Amniotic epithelial cell (primary cell): Measurements from ENCODE around the gene PIK3C2G.

Source experiments
- DNase-seq: peaks from one replicate; pipeline ENCODE4 v3.0.0-alpha.2; 2010; ENCODE audit warnings: low read depth

The PIK3C2G gene

GRCh38 chr12:18280728-18281127, 19.4 kb downstream of the PIK3C2G start:
- no peak for DNase-seq

GRCh38 chr12:18281941-18282340, 20.6 kb downstream of the PIK3C2G start:
- no peak for DNase-seq

- no peak for DNase-seq
Observed at GRCh38 chr12:18283831-18284230, 22.5 kb downstream of the PIK3C2G start.

DNA sequence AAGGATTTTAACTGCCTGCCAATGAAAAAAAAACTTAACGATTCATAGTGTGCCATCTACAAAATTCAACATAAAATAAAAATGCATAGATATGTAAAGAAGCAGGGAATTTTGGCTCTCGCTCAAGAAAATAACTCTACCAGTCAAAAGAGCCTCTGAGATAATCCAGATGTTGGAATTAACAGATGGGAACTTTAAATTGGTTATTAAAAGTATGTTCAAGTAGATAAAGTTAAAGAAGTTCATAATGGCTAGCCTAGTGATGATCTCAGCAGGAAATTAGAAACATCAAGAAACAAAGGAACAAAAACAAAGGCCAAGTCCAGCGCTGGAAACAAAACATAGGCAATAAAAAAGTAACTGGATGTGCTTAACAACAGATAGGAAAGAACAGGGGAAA, 23.1 kb downstream of the PIK3C2G start:
- no peak for DNase-seq

GRCh38 chr12:18285161-18285560, 23.8 kb downstream of the PIK3C2G start:
- DNase-seq, result no peak

DNA sequence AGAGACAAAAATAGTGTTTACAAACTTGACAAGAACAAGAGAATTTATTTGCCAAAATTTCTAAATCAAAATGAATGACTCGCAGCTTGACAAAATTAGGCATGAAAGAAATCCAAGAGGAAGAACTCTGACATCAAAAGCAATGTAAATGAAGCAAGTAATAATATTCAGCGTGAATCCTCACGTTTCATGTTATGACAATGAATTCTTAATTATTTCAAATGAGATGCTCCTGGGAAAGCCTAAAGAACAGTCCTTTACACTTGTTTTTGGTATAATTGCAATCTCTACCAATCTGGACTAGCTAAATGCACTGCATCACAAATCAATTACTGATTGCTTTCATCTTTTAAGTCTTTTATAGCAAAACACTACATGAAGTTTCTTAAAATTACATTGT, 29.1 kb downstream of the PIK3C2G start:
- DNase-seq, result no peak

DNA sequence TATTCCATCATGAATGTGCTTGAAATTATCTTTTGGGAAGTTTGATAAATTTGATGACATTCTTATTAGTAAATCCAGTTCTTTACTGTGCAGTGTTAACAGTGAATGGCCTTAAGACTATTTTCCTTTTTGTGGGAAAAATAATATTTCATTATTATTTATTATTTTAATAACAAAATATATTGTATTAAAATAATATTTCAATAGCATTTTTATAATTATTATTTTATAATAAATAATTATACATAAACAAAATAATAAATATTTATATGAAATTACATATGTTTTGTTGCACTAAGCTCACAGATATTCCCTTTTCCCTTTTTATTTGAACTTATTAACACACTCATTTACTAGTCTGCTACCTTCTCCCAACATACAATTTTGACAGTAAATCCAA, 33.6 kb downstream of the PIK3C2G start:
- no peak for DNase-seq

GRCh38 chr12:18296201-18296908, 35.0 kb downstream of the PIK3C2G start:
- no peak for DNase-seq

DNA sequence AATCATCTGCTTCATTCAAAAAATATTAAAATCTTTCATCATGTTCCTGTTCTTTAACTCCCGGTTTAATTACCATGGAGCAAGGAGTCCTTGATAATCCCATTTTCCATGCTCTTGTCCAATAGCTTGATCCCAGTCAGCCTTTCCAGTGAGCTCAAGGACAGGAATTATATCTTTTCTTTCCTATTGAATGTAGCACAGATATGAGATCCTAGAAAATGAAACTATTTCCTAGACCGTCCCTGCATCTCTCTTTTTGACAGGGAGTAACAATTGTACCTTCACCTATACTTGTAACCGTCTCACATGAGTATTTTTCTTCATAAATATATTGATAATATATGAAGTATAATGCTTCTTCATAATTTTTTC, 35.6 kb downstream of the PIK3C2G start:
- no peak for DNase-seq

DNA sequence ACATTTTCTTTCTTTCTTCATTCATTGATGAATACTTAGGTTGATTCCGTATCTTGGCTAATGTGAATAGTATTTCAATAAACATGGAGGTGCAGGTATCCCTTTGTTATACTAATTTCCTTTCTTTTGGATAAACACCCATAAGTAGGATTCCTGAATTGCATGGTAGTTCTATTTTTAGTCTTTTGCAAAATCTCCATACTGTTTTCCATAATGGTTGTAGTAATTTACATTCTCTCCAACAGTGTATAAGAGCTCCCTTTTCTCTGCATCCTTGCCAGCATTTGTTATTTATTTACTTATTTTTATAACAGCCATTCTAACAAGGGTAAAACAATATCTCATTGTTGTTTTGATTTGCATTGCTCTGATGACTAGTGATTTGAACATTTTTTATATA, 36.6 kb downstream of the PIK3C2G start:
- DNase-seq, result no peak

GRCh38 chr12:18302809-18303430, 41.6 kb downstream of the PIK3C2G start:
- no peak for DNase-seq

DNA sequence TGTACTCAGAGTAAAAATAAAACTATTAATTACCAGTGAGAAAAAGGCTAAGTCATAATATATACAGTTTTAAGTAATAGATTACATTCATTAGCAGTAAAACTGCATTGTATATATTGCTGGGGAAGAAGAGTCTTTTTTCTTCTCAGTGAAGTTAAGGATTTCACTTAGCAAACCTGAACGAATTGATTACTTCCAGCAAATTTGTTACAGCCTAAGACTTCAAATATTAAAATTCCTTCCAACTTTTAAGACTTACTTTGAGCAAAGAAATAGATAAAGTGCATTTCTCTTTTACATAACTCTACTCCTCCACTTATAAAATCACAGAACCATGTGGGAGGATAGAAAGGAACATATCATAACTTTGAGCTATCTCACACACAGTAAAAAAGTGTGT, 43.3 kb downstream of the PIK3C2G start:
- DNase-seq, result no peak

DNA sequence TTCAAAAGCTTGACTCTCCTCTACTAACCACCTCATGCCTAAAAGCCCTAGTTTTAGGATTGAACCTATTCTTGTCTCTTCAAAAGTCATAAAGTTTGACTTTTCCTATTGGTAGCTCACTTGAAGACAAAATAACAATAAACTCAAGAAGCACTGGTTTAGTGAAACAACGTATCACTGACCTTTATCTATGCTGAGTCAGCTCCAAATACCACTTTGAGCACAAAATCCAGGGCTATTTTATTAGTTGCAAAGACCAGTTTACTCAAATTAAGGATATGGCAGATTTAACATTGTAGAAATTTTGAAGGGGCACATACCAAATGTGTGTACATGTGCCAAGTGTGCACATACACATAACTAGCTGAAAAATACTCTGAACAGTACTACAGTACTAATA, 45.0 kb downstream of the PIK3C2G start:
- DNase-seq, result no peak

- no peak for DNase-seq
Observed at GRCh38 chr12:18313306-18313705, 52.0 kb downstream of the PIK3C2G start.

- DNase-seq, result peak; percentile 89
Observed at GRCh38 chr12:18320036-18320617, 58.8 kb downstream of the PIK3C2G start.

- DNase-seq, result no peak
Observed at GRCh38 chr12:18320976-18321375, 59.7 kb downstream of the PIK3C2G start.

- peak; percentile 29 for DNase-seq
Observed at GRCh38 chr12:18323159-18323558, 61.8 kb downstream of the PIK3C2G start.

- DNase-seq, result no peak
Observed at GRCh38 chr12:18327036-18327435, 65.7 kb downstream of the PIK3C2G start.

- DNase-seq, result no peak
Observed at GRCh38 chr12:18332173-18332572, 70.9 kb downstream of the PIK3C2G start.

GRCh38 chr12:18339633-18340032, 78.3 kb downstream of the PIK3C2G start:
- DNase-seq, result no peak

GRCh38 chr12:18340186-18340585, 78.9 kb downstream of the PIK3C2G start:
- no peak for DNase-seq

- DNase-seq, result no peak
Observed at GRCh38 chr12:18340786-18341185, 79.5 kb downstream of the PIK3C2G start.

GRCh38 chr12:18343708-18344107, 82.4 kb downstream of the PIK3C2G start:
- no peak for DNase-seq
